HL-60 (cell line): ENCODE measurements around the gene NPVF.

Source experiments
- DNase-seq, 2 experiments: peaks; one replicate each; pipeline ENCODE4 v3.0.0-alpha.2; 2010 to 2020; ENCODE audit warnings: low read depth in 1 of 2, low spot score in 1 of 2
- H3K27ac ChIP-seq: fragments of 250-450 bp; sonication (Bioruptor Pico); replicated peaks from 2 replicates; pipeline ENCODE4 v1.5.1; 2020; ENCODE audit warnings: mild to moderate bottlenecking, moderate library complexity
- H3K27me3 ChIP-seq: fragments of 250-450 bp; sonication (Bioruptor Pico); 2 replicates; pipeline ENCODE4 v1.5.1; 2021; ENCODE audit warnings: mild to moderate bottlenecking, moderate library complexity; ENCODE audit not compliant: insufficient read depth, poor library complexity, severe bottlenecking
- H3K4me3 ChIP-seq: replicated peaks from 2 replicates; pipeline ENCODE4 v1.5.1; 2011; ENCODE audit warnings: mild to moderate bottlenecking, control low read depth, low read length; ENCODE audit not compliant: insufficient read depth
- GABPA ChIP-seq: IDR thresholded peaks from 2 replicates; pipeline ENCODE4 v1.6.1; 2012; ENCODE audit warnings: low read depth
- POLR2AphosphoS5 ChIP-seq: IDR thresholded peaks from 2 replicates; pipeline ENCODE4 v1.6.1; 2012; ENCODE audit warnings: low read depth
- SPI1 ChIP-seq: IDR thresholded peaks from 2 replicates; pipeline ENCODE4 v1.6.1; 2012; ENCODE audit warnings: low read depth, mild to moderate bottlenecking, borderline replicate concordance
- long read RNA-seq: library from polyadenylated mRNA; unstranded; transcript quantifications from one replicate; pipeline ENCODE4 v2.0.0, GENCODE V29; 2020
- TF ChIP-seq, protein P1 (sequence below): IDR thresholded peaks from one replicate; pipeline ENCODE4 v1.5.1; 2011; ENCODE audit warnings: low read length, control low read depth, inconsistent platforms; ENCODE audit not compliant: insufficient read depth
- TF ChIP-seq, protein P2 (sequence below): IDR thresholded peaks from 2 replicates; pipeline ENCODE4 v1.6.1; 2012; ENCODE audit warnings: low read depth; ENCODE audit not compliant: insufficient replicate concordance

The NPVF gene, protein sequence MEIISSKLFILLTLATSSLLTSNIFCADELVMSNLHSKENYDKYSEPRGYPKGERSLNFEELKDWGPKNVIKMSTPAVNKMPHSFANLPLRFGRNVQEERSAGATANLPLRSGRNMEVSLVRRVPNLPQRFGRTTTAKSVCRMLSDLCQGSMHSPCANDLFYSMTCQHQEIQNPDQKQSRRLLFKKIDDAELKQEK
- long read RNA-seq: 0 reads

DNA sequence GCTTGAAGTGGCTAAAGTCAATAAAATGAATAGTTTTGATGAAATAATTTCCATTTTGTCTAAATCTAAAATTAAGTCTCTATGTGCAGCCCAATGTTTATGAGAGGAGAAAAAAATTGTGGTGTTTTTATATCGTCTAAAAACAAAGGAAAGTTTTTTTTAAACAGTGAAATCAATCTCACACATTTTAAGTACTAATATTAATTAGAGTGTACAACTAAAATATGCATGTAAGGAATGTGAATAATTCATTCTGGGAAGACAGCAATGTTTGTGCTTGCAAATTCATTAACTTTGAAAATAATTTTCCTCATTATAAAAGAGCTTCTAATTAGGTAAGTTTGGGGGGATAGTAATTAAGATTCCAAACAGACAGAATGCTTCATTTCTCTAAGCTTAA lies at the start of gene NPVF:
Gene NPVF (minus strand): TSS at position 101 of the 400 bp plus-strand sequence. CDS start 47 bp downstream, at position 54.
- peaks cover 6% of the 10 kb centered on the region for H3K27me3 ChIP-seq
- DNase-seq: no peak
- TF ChIP-seq POLR2AphosphoS5: no peak
- no peak for TF ChIP-seq GABPA
- TF ChIP-seq SPI1: no peak

DNA sequence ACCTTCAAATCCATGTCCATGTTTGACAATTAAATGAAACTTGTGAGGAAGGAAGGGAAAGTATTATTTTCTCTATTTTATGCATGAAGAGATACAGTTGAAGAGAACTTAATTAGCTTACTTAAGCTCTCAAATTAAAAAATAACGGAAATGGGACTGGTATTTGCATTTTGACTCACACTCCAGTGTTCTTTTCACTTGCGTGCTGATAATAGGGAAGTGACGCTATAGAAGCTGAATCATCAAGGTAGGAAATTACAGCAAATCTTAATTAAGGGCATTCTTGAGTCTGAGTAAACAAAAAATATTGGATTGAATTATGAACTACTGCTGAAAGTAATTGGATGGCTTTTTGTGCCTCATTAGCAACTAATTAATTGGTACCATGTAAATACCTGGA lies 44.0 kb upstream of the NPVF start:
- peak; percentile 82 for TF ChIP-seq SPI1
- TF ChIP-seq, protein P1, sequence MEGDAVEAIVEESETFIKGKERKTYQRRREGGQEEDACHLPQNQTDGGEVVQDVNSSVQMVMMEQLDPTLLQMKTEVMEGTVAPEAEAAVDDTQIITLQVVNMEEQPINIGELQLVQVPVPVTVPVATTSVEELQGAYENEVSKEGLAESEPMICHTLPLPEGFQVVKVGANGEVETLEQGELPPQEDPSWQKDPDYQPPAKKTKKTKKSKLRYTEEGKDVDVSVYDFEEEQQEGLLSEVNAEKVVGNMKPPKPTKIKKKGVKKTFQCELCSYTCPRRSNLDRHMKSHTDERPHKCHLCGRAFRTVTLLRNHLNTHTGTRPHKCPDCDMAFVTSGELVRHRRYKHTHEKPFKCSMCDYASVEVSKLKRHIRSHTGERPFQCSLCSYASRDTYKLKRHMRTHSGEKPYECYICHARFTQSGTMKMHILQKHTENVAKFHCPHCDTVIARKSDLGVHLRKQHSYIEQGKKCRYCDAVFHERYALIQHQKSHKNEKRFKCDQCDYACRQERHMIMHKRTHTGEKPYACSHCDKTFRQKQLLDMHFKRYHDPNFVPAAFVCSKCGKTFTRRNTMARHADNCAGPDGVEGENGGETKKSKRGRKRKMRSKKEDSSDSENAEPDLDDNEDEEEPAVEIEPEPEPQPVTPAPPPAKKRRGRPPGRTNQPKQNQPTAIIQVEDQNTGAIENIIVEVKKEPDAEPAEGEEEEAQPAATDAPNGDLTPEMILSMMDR: no peak
- TF ChIP-seq, protein P2, sequence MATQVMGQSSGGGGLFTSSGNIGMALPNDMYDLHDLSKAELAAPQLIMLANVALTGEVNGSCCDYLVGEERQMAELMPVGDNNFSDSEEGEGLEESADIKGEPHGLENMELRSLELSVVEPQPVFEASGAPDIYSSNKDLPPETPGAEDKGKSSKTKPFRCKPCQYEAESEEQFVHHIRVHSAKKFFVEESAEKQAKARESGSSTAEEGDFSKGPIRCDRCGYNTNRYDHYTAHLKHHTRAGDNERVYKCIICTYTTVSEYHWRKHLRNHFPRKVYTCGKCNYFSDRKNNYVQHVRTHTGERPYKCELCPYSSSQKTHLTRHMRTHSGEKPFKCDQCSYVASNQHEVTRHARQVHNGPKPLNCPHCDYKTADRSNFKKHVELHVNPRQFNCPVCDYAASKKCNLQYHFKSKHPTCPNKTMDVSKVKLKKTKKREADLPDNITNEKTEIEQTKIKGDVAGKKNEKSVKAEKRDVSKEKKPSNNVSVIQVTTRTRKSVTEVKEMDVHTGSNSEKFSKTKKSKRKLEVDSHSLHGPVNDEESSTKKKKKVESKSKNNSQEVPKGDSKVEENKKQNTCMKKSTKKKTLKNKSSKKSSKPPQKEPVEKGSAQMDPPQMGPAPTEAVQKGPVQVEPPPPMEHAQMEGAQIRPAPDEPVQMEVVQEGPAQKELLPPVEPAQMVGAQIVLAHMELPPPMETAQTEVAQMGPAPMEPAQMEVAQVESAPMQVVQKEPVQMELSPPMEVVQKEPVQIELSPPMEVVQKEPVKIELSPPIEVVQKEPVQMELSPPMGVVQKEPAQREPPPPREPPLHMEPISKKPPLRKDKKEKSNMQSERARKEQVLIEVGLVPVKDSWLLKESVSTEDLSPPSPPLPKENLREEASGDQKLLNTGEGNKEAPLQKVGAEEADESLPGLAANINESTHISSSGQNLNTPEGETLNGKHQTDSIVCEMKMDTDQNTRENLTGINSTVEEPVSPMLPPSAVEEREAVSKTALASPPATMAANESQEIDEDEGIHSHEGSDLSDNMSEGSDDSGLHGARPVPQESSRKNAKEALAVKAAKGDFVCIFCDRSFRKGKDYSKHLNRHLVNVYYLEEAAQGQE: no peak
- Histone ChIP-seq H3K27me3 (peaks cover 3% of the 10 kb centered on the region), H3K4me3 (no peak overlapping the region), H3K27ac (no peak overlapping the region)
- DNase-seq: no peak

More for the DNA sequence above, at the start of gene NPVF:
- no peak within 1 kb of the TSS for H3K4me3 ChIP-seq
- no peak within 1 kb of the TSS for H3K27ac ChIP-seq

DNA sequence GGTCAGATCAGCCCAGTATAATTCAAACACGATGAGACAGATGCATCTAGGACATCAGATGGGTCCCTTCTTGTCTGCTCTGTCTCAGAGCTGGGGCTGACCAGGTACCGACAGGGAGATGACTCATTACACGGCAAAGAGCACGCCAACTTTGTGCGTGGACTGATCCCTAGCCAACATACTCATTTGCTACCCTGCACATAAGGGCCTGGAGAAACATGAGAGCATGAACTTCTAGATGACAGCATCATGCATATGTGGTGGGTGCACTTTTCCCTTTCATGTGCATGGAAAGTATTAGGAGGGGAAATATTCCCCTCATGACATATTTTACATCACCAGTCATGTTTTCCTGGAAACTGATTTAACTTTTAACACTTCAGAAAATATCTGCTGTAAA lies 35.1 kb upstream of the NPVF start:
- no peak for DNase-seq
- Histone ChIP-seq H3K27ac (no peak overlapping the region), H3K4me3 (no peak overlapping the region), H3K27me3 (no peaks in the 10 kb centered on the region)
- TF ChIP-seq, protein P1: no peak
- TF ChIP-seq, protein P2: no peak
- TF ChIP-seq POLR2AphosphoS5 (no peak), SPI1 (no peak), GABPA (no peak)

DNA sequence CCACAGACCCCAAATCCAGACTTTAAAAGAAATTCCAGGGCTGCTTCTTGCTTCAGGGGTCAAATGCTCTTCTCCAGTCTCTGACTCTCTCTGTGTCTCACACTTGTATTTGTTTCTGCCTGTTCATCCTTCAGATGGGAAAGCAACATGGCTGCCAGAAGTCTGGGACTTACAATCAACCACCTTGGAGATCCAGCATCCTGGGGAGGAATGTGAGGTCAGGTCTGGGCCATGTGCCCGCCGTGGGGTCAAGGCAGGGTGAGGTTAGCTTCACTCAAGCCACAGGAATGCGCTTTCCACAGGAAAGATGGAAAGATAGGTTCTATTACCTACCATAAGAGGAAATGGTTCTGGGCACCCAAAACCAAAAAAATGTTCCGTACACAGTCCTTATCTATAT lies 34.3 kb upstream of the NPVF start:
- DNase-seq: no peak
- TF ChIP-seq, protein P2: no peak
- no peak for TF ChIP-seq GABPA
- no peak for TF ChIP-seq SPI1
- TF ChIP-seq, protein P1: no peak
- no peak for TF ChIP-seq POLR2AphosphoS5
- Histone ChIP-seq H3K4me3 (no peak overlapping the region), H3K27ac (no peak overlapping the region; the same call in 1 of the 2 replicates), H3K27me3 (no peaks in the 10 kb centered on the region)
